HepG2 (cell line): Measurements from ENCODE around the gene TFEB. TPM values are rescaled to one million over a fixed set of nuclear protein-coding genes. Genes with fewer than 3 reads are reported as not detected.

ENCODE experiments used
- ATAC-seq: fragments of 200-7000 bp; cut with Tn5 transposase; 3 replicates; pipeline ENCODE4 v1.9.1; 2020; ENCODE audit warnings: mild to moderate bottlenecking, moderate library complexity
- BruUV-seq: library from RNA; stranded (reverse); fragments of 400-500 nt; replicated peaks from 2 replicates; lab custom pipeline; 2021; lab: Mats Ljungman, UMichigan
- CTCF ChIA-PET: fragments of 300-600 bp; formaldehyde crosslinking; extraction: SDS; loops from one replicate; lab custom pipeline; 2021; ENCODE audit warnings: low total read pairs, inconsistent platforms, low intra/inter-chr PET ratio; lab: Yijun Ruan, JAX
- POLR2A ChIA-PET: fragments of 350-600 bp; sonication (Branson Sonifier 250); formaldehyde crosslinking; loops from one replicate; lab custom pipeline; 2020; ENCODE audit warnings: antibody characterized with exemption, inconsistent platforms; lab: Yijun Ruan, JAX
- DNase-seq: peaks from one replicate; pipeline ENCODE4 v3.0.0-alpha.2; 2015; ENCODE audit warnings: low spot score
- FAIRE-seq: peaks from 3 replicates; lab custom pipeline; 2011; peaks lifted over from hg19 to GRCh38; lab: Jason Lieb, UNC
- H2AFZ ChIP-seq: one replicate; pipeline ENCODE4 v1.6.1; 2011; ENCODE audit warnings: low read length, inconsistent platforms
- H3K27ac ChIP-seq: fragments of 300-600 bp; 3 replicates; pipeline ENCODE4 v1.8.0; 2011; ENCODE audit warnings: mixed run types, mild to moderate bottlenecking, mixed read lengths, low read length, inconsistent platforms; ENCODE audit not compliant: insufficient read depth; ENCODE audit errors: extremely low read length
- H3K27me3 ChIP-seq, 2 experiments: fragments of 200-600 bp in 1 of 2; 2 replicates in 1 of 2; 3 replicates in 1 of 2; pipeline versions ENCODE4 v1.6.0 to v1.8.0; 2011; ENCODE audit warnings: low read length in 2 of 2, mild to moderate bottlenecking in 2 of 2, moderate library complexity in 2 of 2, inconsistent platforms in 1 of 2; ENCODE audit not compliant: insufficient read depth in 2 of 2, control insufficient read depth in 1 of 2
- H3K36me3 ChIP-seq, 2 experiments: fragments of 200-600 bp in 1 of 2; replicated peaks in 1 of 2; 2 replicates in 1 of 2; 3 replicates in 1 of 2; pipeline versions ENCODE4 v1.5.1 to v1.8.0; 2011; ENCODE audit warnings: low read length in 2 of 2, inconsistent platforms in 1 of 2; ENCODE audit not compliant: insufficient read depth in 2 of 2, control insufficient read depth in 1 of 2
- H3K4me1 ChIP-seq: 2 replicates; pipeline ENCODE4 v1.5.1; 2012; ENCODE audit warnings: low read length, inconsistent platforms; ENCODE audit not compliant: insufficient read depth
- H3K4me2 ChIP-seq: 2 replicates; pipeline ENCODE4 v1.6.0; 2011; ENCODE audit warnings: low read depth, low read length, inconsistent platforms
- H3K4me3 ChIP-seq, 3 experiments: fragments of 200-600 bp in 1 of 3; sonication (generic), shearing (Covaris generic) in 1 of 3; replicated peaks in 1 of 3; 2 replicates each; pipeline ENCODE4 v1.5.1; 2011 to 2016; ENCODE audit warnings: low read length in 3 of 3, inconsistent platforms in 2 of 3, low read depth in 2 of 3, mild to moderate bottlenecking in 2 of 3, control low read depth in 1 of 3, mixed read lengths in 1 of 3; ENCODE audit not compliant: insufficient read depth in 1 of 3
- H3K79me2 ChIP-seq: one replicate; pipeline ENCODE4 v1.6.1; 2011; ENCODE audit warnings: low read length, inconsistent platforms; ENCODE audit not compliant: insufficient read depth
- H3K9ac ChIP-seq: 2 replicates; pipeline ENCODE4 v1.6.0; 2011; ENCODE audit warnings: mild to moderate bottlenecking, low read depth, low read length, inconsistent platforms; ENCODE audit not compliant: insufficient read depth
- H3K9me3 ChIP-seq: 2 replicates; pipeline ENCODE4 v1.5.1; 2012; ENCODE audit warnings: mild to moderate bottlenecking, low read length
- H4K20me1 ChIP-seq: 2 replicates; pipeline ENCODE4 v1.6.0; 2011; ENCODE audit warnings: inconsistent platforms, mild to moderate bottlenecking, low read length, moderate library complexity; ENCODE audit not compliant: insufficient read depth
- AGO1 ChIP-seq: fragments of 200-400 bp; formaldehyde crosslinking; IDR thresholded peaks from 2 replicates; pipeline ENCODE4 v1.6.1; 2017; ENCODE audit warnings: mild to moderate bottlenecking, low read depth, low read length, moderate library complexity; ENCODE audit not compliant: poor library complexity, severe bottlenecking
- CCDC6 ChIP-seq: sonication (generic); formaldehyde crosslinking; IDR thresholded peaks from 2 replicates; pipeline ENCODE4 v1.8.1; 2022; ENCODE audit warnings: mild to moderate bottlenecking, missing genetic modification reagents, moderate library complexity
- ELF3 ChIP-seq: IDR thresholded peaks from 2 replicates; pipeline ENCODE4 v1.6.1; 2016; ENCODE audit warnings: missing genetic modification reagents, missing compliant biosample characterization
- FOXM1 ChIP-seq: sonication (generic); formaldehyde crosslinking; IDR thresholded peaks from 2 replicates; pipeline ENCODE4 v1.5.0; 2020; ENCODE audit warnings: missing genetic modification reagents
- IKZF1 ChIP-seq: fragments of 450-650 bp; IDR thresholded peaks from 2 replicates; pipeline ENCODE4 v1.7.1; 2016
- MTF2 ChIP-seq: sonication (generic); formaldehyde crosslinking; IDR thresholded peaks from 2 replicates; pipeline ENCODE4 v1.5.0; 2020; ENCODE audit warnings: missing genetic modification reagents, borderline replicate concordance
- RARA ChIP-seq: IDR thresholded peaks from 2 replicates; pipeline ENCODE4 v1.6.1; 2016; ENCODE audit warnings: missing genetic modification reagents, missing compliant biosample characterization
- RBM39 ChIP-seq: fragments of 200-400 bp; formaldehyde crosslinking; IDR thresholded peaks from one replicate; pipeline ENCODE4 v1.6.1; 2018; ENCODE audit warnings: antibody characterized with exemption, mild to moderate bottlenecking, low read depth, low read length; ENCODE audit not compliant: poor library complexity, severe bottlenecking
- RFX1 ChIP-seq: fragments of 450-650 bp; IDR thresholded peaks from 2 replicates; pipeline ENCODE4 v1.6.1; 2017
- TEAD2 ChIP-seq: sonication (generic); formaldehyde crosslinking; IDR thresholded peaks from 2 replicates; pipeline ENCODE4 v1.9.0; 2021; ENCODE audit warnings: missing genetic modification reagents
- ZBTB8A ChIP-seq: sonication (generic); formaldehyde crosslinking; IDR thresholded peaks from 2 replicates; pipeline ENCODE4 v1.4.0; 2020; ENCODE audit warnings: mild to moderate bottlenecking, low read depth, missing genetic modification reagents, borderline replicate concordance
- ZNF180 ChIP-seq: sonication (generic); formaldehyde crosslinking; IDR thresholded peaks from 2 replicates; pipeline ENCODE4 v1.4.0; 2020; ENCODE audit warnings: low read depth, missing genetic modification reagents, borderline replicate concordance
- ZNF546 ChIP-seq: sonication (generic); formaldehyde crosslinking; conservative IDR thresholded peaks from 2 replicates; pipeline ENCODE4 v1.8.1; 2023; ENCODE audit warnings: mild to moderate bottlenecking, missing genetic modification reagents
- ZNF660 ChIP-seq: sonication (generic); formaldehyde crosslinking; IDR thresholded peaks from 2 replicates; pipeline ENCODE4 v1.5.1; 2020; ENCODE audit warnings: mild to moderate bottlenecking, low read depth, missing genetic modification reagents, borderline replicate concordance
- ZNF713 ChIP-seq: sonication (generic); formaldehyde crosslinking; IDR thresholded peaks from 2 replicates; pipeline ENCODE4 v1.4.0; 2020; ENCODE audit warnings: mild to moderate bottlenecking, missing genetic modification reagents
- ZNF788 ChIP-seq: sonication (generic); formaldehyde crosslinking; IDR thresholded peaks from 2 replicates; pipeline ENCODE4 v1.5.0; 2020; ENCODE audit warnings: mild to moderate bottlenecking, missing genetic modification reagents, borderline replicate concordance
- ZSCAN25 ChIP-seq: sonication (generic); formaldehyde crosslinking; IDR thresholded peaks from 2 replicates; pipeline ENCODE4 v1.8.0; 2022; ENCODE audit warnings: mild to moderate bottlenecking, missing genetic modification reagents
- WGBS: methylation state at CpG from one replicate; pipeline ENCODE4 v1.1.6; 2017; ENCODE audit warnings: low lambda C conversion rate; 5-methylcytosine and 5-hydroxymethylcytosine counted together
- in situ Hi-C: cut with HindIII; loops from 2 replicates; pipeline ENCODE4 v1.10.0; 2017; ENCODE audit warnings: low pct_unique_long_range_greater_than_20kb; ENCODE audit not compliant: extremely low pct_ligation_motif_present
- intact Hi-C: fragments of 100-400 bp; cut with micrococcal nuclease; formaldehyde crosslinking; loops from one replicate; pipeline ENCODE4 v1.10.0; 2022; ENCODE audit not compliant: unreplicated experiment
- polyA plus RNA-seq, 8 experiments: library from polyadenylated mRNA; depleted of rRNA in 3 of 8; stranded (reverse) in 7 of 8; unstranded in 1 of 8; fragments of >200 nt; fragmentation: Illumina TruSeq in 4 of 8; extraction: Trizol in 4 of 8; gene quantifications; 2 replicates each; pipeline versions ENCODE4 v1.2.1 to v1.2.3, GENCODE V29; 2011 to 2016; ENCODE audit warnings: low read depth in 4 of 8, missing spikeins in 1 of 8, mixed read lengths in 1 of 8; ENCODE audit not compliant: insufficient read depth in 1 of 8
- total RNA-seq, 5 experiments: library from RNA; depleted of rRNA; stranded (reverse); fragments of >200 nt; fragmentation: Illumina TruSeq; extraction: Trizol; gene quantifications; 2 replicates each; pipeline ENCODE4 v1.2.3, GENCODE V29; 2016; ENCODE audit warnings: low read depth in 1 of 5
- TF ChIP-seq, protein P1 (sequence below): sonication (generic); formaldehyde crosslinking; IDR thresholded peaks from 2 replicates; pipeline ENCODE4 v1.5.1; 2020; ENCODE audit warnings: missing genetic modification reagents, mild to moderate bottlenecking, borderline replicate concordance
- TF ChIP-seq, protein P2 (sequence below): sonication (generic); formaldehyde crosslinking; IDR thresholded peaks from 2 replicates; pipeline ENCODE4 v1.4.0; 2020; ENCODE audit warnings: missing genetic modification reagents
- TF ChIP-seq, protein P3 (sequence below): IDR thresholded peaks from 2 replicates; pipeline ENCODE4 v1.6.1; 2018; ENCODE audit warnings: missing genetic modification reagents, mild to moderate bottlenecking, missing compliant biosample characterization

The TFEB gene
- total and polyA plus RNA-seq, 2 of the 13 experiments (the other 11 are each of a cell fraction or from before 2014, with no cell fraction given): 13.3 to 18.7 TPM

DNA sequence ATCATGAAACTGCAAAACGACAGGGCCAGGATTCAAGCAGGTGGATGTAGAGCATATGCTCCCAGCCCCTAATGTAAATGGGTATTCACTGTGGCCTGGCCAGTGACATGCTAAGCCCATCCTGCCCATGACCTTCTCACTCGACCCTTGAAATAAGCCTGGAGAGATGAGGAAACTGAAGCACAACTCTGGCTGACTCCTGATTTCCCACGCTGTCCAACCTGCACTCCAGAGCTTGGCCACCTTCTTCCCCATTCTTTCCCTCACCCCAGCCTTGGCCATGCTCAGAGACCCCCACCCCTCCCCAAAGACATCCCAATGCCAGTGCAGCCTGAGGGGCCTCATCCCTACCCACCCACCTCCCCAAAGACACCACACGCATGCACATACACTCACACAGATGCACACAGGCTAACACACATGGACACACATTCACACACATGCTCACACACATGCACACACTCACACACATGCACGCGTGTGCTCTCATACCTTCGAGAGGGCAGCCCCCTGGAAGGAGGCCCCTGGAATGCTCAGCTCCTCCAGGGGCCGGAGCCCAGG, 12.4 kb downstream of the TFEB start:
- WGBS: 70% methylated on average over 8 of the region's 8 CpGs
- CTCF ChIA-PET: no interaction called here
- TF ChIP-seq ELF3 (CRISPR knock-in tag): no peak
- TF ChIP-seq RARA (CRISPR knock-in tag): no peak
- TF ChIP-seq MTF2: no peak
- no peak for TF ChIP-seq AGO1
- TF ChIP-seq ZNF788: no peak
- no peak for TF ChIP-seq TEAD2 (CRISPR knock-in tag)
- TF ChIP-seq, protein P1, sequence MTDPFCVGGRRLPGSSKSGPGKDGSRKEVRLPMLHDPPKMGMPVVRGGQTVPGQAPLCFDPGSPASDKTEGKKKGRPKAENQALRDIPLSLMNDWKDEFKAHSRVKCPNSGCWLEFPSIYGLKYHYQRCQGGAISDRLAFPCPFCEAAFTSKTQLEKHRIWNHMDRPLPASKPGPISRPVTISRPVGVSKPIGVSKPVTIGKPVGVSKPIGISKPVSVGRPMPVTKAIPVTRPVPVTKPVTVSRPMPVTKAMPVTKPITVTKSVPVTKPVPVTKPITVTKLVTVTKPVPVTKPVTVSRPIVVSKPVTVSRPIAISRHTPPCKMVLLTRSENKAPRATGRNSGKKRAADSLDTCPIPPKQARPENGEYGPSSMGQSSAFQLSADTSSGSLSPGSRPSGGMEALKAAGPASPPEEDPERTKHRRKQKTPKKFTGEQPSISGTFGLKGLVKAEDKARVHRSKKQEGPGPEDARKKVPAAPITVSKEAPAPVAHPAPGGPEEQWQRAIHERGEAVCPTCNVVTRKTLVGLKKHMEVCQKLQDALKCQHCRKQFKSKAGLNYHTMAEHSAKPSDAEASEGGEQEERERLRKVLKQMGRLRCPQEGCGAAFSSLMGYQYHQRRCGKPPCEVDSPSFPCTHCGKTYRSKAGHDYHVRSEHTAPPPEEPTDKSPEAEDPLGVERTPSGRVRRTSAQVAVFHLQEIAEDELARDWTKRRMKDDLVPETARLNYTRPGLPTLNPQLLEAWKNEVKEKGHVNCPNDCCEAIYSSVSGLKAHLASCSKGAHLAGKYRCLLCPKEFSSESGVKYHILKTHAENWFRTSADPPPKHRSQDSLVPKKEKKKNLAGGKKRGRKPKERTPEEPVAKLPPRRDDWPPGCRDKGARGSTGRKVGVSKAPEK (CRISPR knock-in tag): no peak
- no peak for TF ChIP-seq ZSCAN25 (CRISPR knock-in tag)
- TF ChIP-seq, protein P2, sequence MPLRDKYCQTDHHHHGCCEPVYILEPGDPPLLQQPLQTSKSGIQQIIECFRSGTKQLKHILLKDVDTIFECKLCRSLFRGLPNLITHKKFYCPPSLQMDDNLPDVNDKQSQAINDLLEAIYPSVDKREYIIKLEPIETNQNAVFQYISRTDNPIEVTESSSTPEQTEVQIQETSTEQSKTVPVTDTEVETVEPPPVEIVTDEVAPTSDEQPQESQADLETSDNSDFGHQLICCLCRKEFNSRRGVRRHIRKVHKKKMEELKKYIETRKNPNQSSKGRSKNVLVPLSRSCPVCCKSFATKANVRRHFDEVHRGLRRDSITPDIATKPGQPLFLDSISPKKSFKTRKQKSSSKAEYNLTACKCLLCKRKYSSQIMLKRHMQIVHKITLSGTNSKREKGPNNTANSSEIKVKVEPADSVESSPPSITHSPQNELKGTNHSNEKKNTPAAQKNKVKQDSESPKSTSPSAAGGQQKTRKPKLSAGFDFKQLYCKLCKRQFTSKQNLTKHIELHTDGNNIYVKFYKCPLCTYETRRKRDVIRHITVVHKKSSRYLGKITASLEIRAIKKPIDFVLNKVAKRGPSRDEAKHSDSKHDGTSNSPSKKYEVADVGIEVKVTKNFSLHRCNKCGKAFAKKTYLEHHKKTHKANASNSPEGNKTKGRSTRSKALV (CRISPR knock-in tag): no peak
- no peak for TF ChIP-seq ZNF660
- 0 out of 2 replicates have a peak, but pooled peaks have one; percentile 31 for TF ChIP-seq IKZF1
- TF ChIP-seq CCDC6 (CRISPR knock-in tag): no peak
- TF ChIP-seq RFX1: no peak
- 0 out of 2 replicates have a peak, but pooled peaks have one; percentile 17 for TF ChIP-seq ZNF713
- TF ChIP-seq FOXM1: no peak
- no peak for TF ChIP-seq ZNF546 (CRISPR knock-in tag)
- TF ChIP-seq ZBTB8A (CRISPR knock-in tag): no peak
- TF ChIP-seq RBM39: no peak
- no peak for TF ChIP-seq ZNF180
- TF ChIP-seq, protein P3, sequence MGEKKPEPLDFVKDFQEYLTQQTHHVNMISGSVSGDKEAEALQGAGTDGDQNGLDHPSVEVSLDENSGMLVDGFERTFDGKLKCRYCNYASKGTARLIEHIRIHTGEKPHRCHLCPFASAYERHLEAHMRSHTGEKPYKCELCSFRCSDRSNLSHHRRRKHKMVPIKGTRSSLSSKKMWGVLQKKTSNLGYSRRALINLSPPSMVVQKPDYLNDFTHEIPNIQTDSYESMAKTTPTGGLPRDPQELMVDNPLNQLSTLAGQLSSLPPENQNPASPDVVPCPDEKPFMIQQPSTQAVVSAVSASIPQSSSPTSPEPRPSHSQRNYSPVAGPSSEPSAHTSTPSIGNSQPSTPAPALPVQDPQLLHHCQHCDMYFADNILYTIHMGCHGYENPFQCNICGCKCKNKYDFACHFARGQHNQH (CRISPR knock-in tag): no peak

More for the DNA sequence above, 12.4 kb downstream of the TFEB start:
- DNase-seq (no peak), ATAC-seq (no peak), FAIRE-seq (no peak)
- Histone ChIP-seq H3K36me3 (no peaks in the 10 kb centered on the region), H3K79me2 (peaks cover 3% of the 10 kb centered on the region), H3K27ac (no peak overlapping the region), H3K4me2 (peak overlapping the region; percentile 51), H3K4me1 (peaks cover 48% of the 10 kb centered on the region), H3K9me3 (no peaks in the 10 kb centered on the region), H3K27me3 (no peaks in the 10 kb centered on the region), H3K4me3 (peak overlapping the region in 1 of 3 experiments; percentile 34; a peak in 1 of 6 replicates), H3K9ac (peak overlapping the region; percentile 6; the same call in 1 of the 2 replicates), H2AFZ (no peak overlapping the region), H4K20me1 (no peaks in the 10 kb centered on the region)
- no TSS peak for BruUV-seq
- intact Hi-C loops (loop anchor here (10.0 kb wide), 1 partner anchor 322 kb away; no protein-coding TSS in a partner anchor), in situ Hi-C loops (no loop called here)
- POLR2A ChIA-PET: interaction anchor here (0.6 to 2.5 kb wide), 8 partner anchors 11 to 827 kb away, joined by 3 to 21 read pairs (median 4); partner anchors contain the start of genes FRS3 and PRICKLE4
